Body of pancreas (tissue), 4 donors: ENCODE data around the gene ELOVL3. TPM values are rescaled to one million over a fixed set of nuclear protein-coding genes. Genes with fewer than 3 reads are reported as not detected.

Experiments
- ATAC-seq: fragments of 150-250 bp; one replicate; pipeline ENCODE4 v1.9.1; 2016
- DNase-seq, 4 donors: peaks; one replicate each; pipeline ENCODE4 v3.0.0-alpha.2; 2019
- H3K27ac ChIP-seq, 4 donors: fragments of 200-600 bp; sonication (generic); 1 replicate in 3 of 4; 2 replicates in 1 of 4; pipeline versions ENCODE4 v1.5.1 to v1.6.1; 2016 to 2019; ENCODE audit warnings: mild to moderate bottlenecking in 1 of 4, mixed read lengths in 1 of 4, moderate library complexity in 1 of 4
- H3K27me3 ChIP-seq, 2 donors: fragments of 200-600 bp; sonication (generic); one replicate each; pipeline ENCODE4 v1.6.0; 2016; ENCODE audit warnings: mild to moderate bottlenecking in 1 of 2
- H3K36me3 ChIP-seq, 2 donors: fragments of 200-600 bp; sonication (generic); replicated peaks in 1 of 2; 2 replicates each; pipeline ENCODE4 v1.5.1; 2016; ENCODE audit warnings: low read depth in 2 of 2; ENCODE audit not compliant: insufficient read depth in 1 of 2
- H3K4me1 ChIP-seq: fragments of 200-600 bp; sonication (generic); one replicate; pipeline ENCODE4 v1.6.0; 2016
- H3K4me3 ChIP-seq, 2 donors: fragments of 200-600 bp; sonication (generic); 1 replicate in 1 of 2; 2 replicates in 1 of 2; pipeline ENCODE4 v1.5.1; 2016 to 2019
- H3K9me3 ChIP-seq, 3 donors: fragments of 200-600 bp; sonication (generic); 1 replicate in 2 of 3; 2 replicates in 1 of 3; pipeline ENCODE4 v1.5.1; 2016
- POLR2A ChIP-seq, 3 donors: fragments of 450-650 bp; IDR thresholded peaks; one replicate each; pipeline ENCODE4 v1.6.1; 2016; ENCODE audit warnings: antibody characterized with exemption in 3 of 3, mild to moderate bottlenecking in 2 of 3
- WGBS, 2 donors: methylation state at CpG; one replicate each; pipeline ENCODE4 v1.1.5; 2017; 5-methylcytosine and 5-hydroxymethylcytosine counted together
- intact Hi-C: fragments of 100-400 bp; cut with DNase I; formaldehyde crosslinking; loops from one replicate; pipeline ENCODE4 v1.15.1; 2023
- total RNA-seq, 2 donors: library from RNA; depleted of rRNA; stranded (reverse); fragments of >200 nt; gene quantifications; one replicate each; pipeline ENCODE4 v1.1.0, GENCODE V29; 2016
- TF ChIP-seq, protein P1 (sequence below), 7 experiments: fragments of 450-650 bp in 4 of 7; fragments of 200-600 bp in 3 of 7; sonication (generic) in 3 of 7; IDR thresholded peaks; one replicate each; pipeline ENCODE4 v1.5.1; 2016 to 2019; ENCODE audit warnings: antibody characterized with exemption in 7 of 7

Gene ELOVL3
- total RNA-seq, 2 donors from 2014 or later, result not detected

DNA sequence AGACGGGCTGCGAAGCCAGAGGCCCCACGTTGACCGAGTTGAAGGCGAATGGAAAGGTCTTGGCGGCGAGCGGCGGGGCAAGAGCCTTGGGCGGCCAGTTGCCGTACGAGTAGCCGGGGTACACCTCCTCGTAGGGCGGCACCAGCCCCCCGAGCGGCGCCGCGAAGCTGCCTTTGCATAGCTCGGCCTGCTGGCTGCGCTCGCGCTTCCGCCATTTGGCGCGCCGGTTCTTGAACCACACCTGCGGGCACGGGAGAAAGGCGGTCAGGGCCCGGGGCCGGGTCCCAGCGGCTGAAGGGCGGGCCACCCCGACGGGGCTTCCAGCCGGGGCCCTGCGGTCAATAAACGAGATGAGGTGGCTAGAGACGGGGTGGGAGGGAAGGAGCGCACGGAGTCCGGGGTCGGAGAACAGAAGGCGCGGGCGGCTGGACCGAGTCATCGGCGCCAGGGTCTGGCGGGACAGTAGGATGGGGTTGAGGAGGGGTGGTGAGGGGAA is 4.8 kb downstream of the ELOVL3 start:
- peak; percentile 31 to 49 (median 38) for DNase-seq

GRCh38 chr10:102231357-102232318 is 5.5 kb downstream of the ELOVL3 start:
- WGBS, 2 donors, result 15 to 39% methylated on average over 16 to 76 of the region's 76 CpGs
- intact Hi-C loops, result no loop called here
- peak; percentile 46 for ATAC-seq

More for the DNA sequence above, 4.8 kb downstream of the ELOVL3 start:
- H3K4me3 ChIP-seq, result peak overlapping the region in 1 of 2 donors; percentile 0
- H3K27me3 ChIP-seq, result peaks cover 0 to 17% of the 10 kb centered on the region in 2 donors
- intact Hi-C loops, result no loop called here
- TF ChIP-seq POLR2A (IDR thresholded peaks at IDR 0.05), result no peak
- TF ChIP-seq, protein P1, sequence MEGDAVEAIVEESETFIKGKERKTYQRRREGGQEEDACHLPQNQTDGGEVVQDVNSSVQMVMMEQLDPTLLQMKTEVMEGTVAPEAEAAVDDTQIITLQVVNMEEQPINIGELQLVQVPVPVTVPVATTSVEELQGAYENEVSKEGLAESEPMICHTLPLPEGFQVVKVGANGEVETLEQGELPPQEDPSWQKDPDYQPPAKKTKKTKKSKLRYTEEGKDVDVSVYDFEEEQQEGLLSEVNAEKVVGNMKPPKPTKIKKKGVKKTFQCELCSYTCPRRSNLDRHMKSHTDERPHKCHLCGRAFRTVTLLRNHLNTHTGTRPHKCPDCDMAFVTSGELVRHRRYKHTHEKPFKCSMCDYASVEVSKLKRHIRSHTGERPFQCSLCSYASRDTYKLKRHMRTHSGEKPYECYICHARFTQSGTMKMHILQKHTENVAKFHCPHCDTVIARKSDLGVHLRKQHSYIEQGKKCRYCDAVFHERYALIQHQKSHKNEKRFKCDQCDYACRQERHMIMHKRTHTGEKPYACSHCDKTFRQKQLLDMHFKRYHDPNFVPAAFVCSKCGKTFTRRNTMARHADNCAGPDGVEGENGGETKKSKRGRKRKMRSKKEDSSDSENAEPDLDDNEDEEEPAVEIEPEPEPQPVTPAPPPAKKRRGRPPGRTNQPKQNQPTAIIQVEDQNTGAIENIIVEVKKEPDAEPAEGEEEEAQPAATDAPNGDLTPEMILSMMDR (IDR thresholded peaks at IDR 0.05), result peak in 3 of 7 experiments; percentile 20 to 29 (median 28)
- no peak overlapping the region for H3K27ac ChIP-seq
- H3K4me1 ChIP-seq, result peaks cover 32% of the 10 kb centered on the region
- H3K36me3 ChIP-seq, result no peaks in the 10 kb centered on the region
- 1 to 4% methylated on average over 29 to 48 of the region's 52 CpGs for WGBS, 2 donors
- no peaks in the 10 kb centered on the region for H3K9me3 ChIP-seq
- no peak for ATAC-seq

GRCh38 chr10:102233997-102234396 is 7.9 kb downstream of the ELOVL3 start:
- Histone ChIP-seq H3K4me3 (no peak overlapping the region), H3K36me3 (no peaks in the 10 kb centered on the region), H3K27ac (no peak overlapping the region), H3K27me3 (peaks cover 0 to 17% of the 10 kb centered on the region in 2 donors), H3K9me3 (no peaks in the 10 kb centered on the region), H3K4me1 (peaks cover 23% of the 10 kb centered on the region)
- no peak for DNase-seq
- no peak for ATAC-seq
- intact Hi-C loops, result no loop called here
- WGBS, 2 donors, result 62% methylated on average over 1 of the region's 1 CpG; no CpG with 5 or more reads in 1 of the 2 donors
- no peak for TF ChIP-seq POLR2A (IDR thresholded peaks at IDR 0.05)
- TF ChIP-seq, protein P1 (IDR thresholded peaks at IDR 0.05), result no peak

More at GRCh38 chr10:102231357-102232318, 5.5 kb downstream of the ELOVL3 start:
- peaks cover 25% of the 10 kb centered on the region for H3K4me1 ChIP-seq
- peaks cover 0 to 17% of the 10 kb centered on the region in 2 donors for H3K27me3 ChIP-seq
- DNase-seq, result peak; percentile 58 to 69 (median 60)
- H3K4me3 ChIP-seq, result peak overlapping the region in 1 of 2 donors; percentile 0
- no peaks in the 10 kb centered on the region for H3K36me3 ChIP-seq
- H3K9me3 ChIP-seq, result no peaks in the 10 kb centered on the region
- no peak overlapping the region for H3K27ac ChIP-seq
- TF ChIP-seq, protein P1 (IDR thresholded peaks at IDR 0.05), result peak; percentile 53 to 83 (median 68)
- TF ChIP-seq POLR2A (IDR thresholded peaks at IDR 0.05), result no peak

DNA sequence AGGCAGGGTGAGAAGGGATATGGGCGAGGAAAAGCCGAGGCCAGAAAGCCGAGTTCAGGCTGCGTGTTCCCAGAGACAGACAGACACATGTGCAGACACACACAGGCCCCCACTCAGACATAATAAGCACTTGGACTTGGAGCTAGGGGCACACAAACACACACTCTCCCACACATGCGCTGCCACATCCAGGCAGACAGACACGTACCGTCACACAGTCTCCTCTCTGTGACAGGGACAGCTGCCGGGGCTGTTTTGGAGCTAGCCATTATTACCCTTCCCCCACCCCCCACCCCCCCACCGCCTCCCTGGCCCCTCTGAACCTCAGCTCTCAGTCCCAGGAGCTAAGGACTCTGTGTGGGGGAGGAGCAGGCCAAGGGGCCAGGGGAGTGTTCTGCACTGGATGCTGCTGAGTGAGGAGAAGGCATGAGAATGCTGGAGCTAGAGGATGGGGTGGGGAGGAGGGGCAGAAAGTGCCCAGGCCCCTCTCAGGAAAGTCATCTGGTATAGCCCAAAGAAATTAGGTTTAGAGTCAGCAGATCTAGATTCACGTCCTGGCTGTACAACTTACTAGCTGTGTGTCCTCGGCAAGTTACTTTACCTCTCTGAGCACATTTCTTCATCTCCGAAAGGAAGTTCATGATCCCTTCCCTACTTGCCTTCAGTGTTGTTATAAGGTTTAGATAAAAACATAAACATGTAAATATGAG is 8.9 kb downstream of the ELOVL3 start:
- Histone ChIP-seq H3K4me1 (peaks cover 20% of the 10 kb centered on the region), H3K27me3 (peaks cover 0 to 17% of the 10 kb centered on the region in 2 donors), H3K36me3 (no peaks in the 10 kb centered on the region), H3K27ac (no peak overlapping the region), H3K9me3 (no peaks in the 10 kb centered on the region), H3K4me3 (no peak overlapping the region)
- ATAC-seq (no peak), DNase-seq (no peak)
- intact Hi-C loops, result no loop called here
- TF ChIP-seq POLR2A (IDR thresholded peaks at IDR 0.05), result no peak
- TF ChIP-seq, protein P1 (IDR thresholded peaks at IDR 0.05), result no peak
- WGBS, 2 donors, result 81 to 83% methylated on average over 11 to 12 of the region's 12 CpGs
